Measurements from ENCODE around the gene SLC39A2. TPM values are rescaled to one million over a fixed set of nuclear protein-coding genes. Genes with fewer than 3 reads are reported as not detected.

The SLC39A2 gene
- total RNA-seq, 2 donors from 2014 or later = 0.53 TPM; not detected in 1

DNA sequence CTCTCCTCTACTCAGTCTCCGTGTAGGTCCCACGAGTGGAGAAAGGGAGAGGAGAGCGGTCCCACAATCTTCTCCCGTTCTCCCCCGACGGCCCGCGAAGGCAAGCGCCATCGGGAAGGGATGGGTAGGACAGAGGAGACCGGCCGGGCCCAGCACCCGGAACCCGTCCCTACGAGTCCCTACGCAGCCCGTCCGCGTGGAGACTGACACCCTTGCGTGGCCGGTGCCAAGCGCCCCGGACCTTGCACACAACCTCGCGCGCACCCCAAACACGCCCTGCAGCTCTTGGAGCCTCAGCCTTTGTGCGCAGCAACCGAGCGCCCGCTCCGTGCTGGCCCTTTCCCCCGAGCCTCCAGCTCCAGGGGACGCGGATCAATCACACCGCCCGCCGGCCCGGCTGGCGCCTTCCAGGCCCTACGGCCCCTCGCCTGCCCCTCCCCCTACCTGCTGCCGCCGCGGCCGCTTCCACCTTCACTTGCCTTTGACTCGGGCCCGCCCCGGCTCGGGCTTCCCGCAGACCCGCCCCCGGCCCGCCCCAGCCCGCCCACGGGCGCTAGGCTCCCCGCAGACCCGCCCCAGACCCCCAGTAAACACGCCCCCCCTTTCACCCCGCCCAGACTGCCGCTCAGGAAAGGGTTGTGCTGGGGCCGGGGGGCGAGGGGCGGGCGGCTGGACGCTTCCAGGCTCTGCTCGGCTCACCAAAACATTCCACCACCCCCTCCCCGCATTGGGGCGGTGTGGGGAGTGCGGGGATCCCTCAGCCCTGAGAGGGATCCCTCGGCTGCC is 25.7 kb downstream of the SLC39A2 start, which contains the start of gene NDRG2:
NDRG2 (minus strand) TSS at position 477 of the 786 bp plus-strand sequence. CDS start 1,746 bp downstream, outside the sequence.
- Mint-ChIP-seq H3K4me3 (peak within 1 kb of the TSS; percentile 70), H3K27ac (no peak within 1 kb of the TSS), H3K4me1 (ENCODE audit: low read depth in 2 of 2) (peaks cover 5 to 10% of the 10 kb centered on the region in 2 donors), H3K9me3 (no peaks in the 10 kb centered on the region), H3K27me3 (peaks cover 10 to 16% of the 10 kb centered on the region in 2 donors), H3K36me3 (no peaks in the 10 kb centered on the region)
- peak; percentile 85 to 87 for ATAC-seq
- DNase-seq (ENCODE audit: low spot score) = peak; percentile 73

DNA sequence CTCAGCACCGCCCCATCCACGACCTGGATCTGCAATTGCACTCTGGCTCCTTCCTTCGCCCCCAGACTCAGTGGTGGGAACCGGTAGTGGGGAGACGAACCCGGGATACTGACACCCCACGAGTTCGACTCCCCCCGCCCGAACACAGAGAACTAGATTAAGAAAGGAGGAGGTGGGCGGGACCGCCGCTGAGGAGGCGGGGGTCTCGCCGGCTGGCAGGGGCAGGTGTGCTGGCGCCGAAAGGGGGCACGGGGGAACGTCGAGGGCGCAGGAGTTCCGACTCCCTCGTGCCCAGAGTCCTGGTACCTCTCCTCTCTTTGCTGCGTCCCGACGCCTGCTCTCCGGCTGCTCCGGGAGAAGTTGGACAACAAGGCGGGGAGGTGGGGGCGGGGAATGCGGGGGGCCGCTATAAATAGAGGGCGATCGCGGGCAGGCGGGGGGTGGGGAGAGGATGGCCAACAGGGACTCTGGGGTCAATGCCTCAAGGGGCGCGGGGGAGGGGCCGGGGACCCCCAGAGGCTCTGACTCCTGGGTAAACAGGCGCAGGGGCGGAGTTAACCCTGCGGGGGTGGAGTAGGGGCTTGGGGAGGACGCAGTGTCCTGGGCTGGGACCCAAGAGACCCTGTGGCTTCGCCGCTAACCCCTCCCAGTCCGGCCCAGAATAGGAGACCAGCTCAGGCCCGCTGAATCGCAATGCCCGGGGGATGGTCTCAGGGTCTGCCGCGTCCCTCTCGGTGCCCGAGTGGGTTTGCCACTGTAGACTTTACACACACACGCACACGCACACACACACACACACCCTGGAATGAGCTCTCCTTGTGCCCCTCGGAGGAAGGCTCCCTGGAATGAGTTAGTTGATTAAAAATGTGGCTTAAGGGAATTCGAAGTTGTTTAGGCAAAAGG is 26.5 kb downstream of the SLC39A2 start:
- no peak for DNase-seq (ENCODE audit: low spot score)
- ATAC-seq = no peak
- H3K9me3 Mint-ChIP-seq = no peaks in the 10 kb centered on the region

DNA sequence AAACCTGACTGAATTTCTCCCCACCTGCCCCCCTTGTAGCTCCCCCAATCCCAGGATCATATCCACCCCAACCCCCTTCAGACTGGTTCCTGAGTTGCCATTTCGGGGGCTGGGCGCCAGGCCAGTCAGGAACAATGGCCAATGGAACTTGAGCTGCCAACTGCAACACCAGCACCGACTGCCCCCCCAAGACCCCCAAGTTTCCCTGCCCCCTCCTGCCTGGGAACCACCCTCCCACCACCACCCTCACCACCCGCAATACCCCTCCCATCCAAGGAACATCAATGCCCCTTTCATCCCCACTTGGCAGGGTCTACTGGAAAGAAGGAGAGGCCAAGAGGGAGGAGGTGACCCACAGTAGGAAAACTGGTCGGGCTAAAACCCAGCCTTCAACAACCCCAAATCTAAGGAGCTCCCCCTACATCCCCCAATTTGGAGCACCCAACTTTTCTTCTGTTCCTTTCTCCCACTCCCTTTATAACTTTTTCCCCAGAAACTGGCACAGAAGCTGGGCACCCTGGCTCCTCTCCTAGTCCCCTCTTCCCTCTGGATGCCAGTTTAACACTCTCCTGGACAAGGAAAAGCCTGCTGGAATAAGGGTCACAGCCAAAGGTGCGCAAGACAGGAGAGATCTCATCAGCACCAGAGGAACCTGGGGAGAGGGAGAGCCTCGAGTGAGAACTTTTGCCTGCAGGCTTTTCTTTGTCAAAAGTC is 27.3 kb downstream of the SLC39A2 start:
- Mint-ChIP-seq H3K9me3 (no peaks in the 10 kb centered on the region), H3K27ac (no peak overlapping the region), H3K4me1 (ENCODE audit: low read depth in 2 of 2) (peaks cover 5 to 10% of the 10 kb centered on the region in 2 donors), H3K27me3 (peaks cover 12 to 16% of the 10 kb centered on the region in 2 donors), H3K4me3 (no peak overlapping the region), H3K36me3 (no peaks in the 10 kb centered on the region)
- DNase-seq (ENCODE audit: low spot score) = no peak
- no peak for ATAC-seq

More for the DNA sequence above, 26.5 kb downstream of the SLC39A2 start:
- Mint-ChIP-seq H3K4me1 (ENCODE audit: low read depth in 2 of 2) (peaks cover 5 to 10% of the 10 kb centered on the region in 2 donors), H3K27me3 (peaks cover 12 to 16% of the 10 kb centered on the region in 2 donors), H3K36me3 (no peaks in the 10 kb centered on the region), H3K27ac (no peak overlapping the region), H3K4me3 (peak overlapping the region; percentile 50)

DNA sequence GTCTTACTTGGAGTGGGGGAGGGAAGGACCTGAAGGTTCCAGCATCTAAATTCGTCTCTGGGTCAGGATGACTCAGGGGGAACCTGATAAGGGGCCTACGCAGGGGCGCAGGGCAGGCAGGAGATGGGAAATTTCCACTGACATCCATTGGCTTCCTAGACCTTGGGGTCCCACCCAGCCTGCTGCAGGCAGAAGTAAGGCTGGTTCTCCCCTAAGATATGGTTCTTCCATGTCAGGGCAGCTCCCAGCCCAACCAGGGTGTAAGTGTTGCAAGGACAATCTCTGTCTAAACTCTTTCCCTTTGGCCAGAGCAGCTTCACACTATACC is 27.9 kb downstream of the SLC39A2 start:
- ATAC-seq (no peak), DNase-seq (ENCODE audit: low spot score) (no peak)
- no peaks in the 10 kb centered on the region for H3K36me3 Mint-ChIP-seq
- H3K4me3 Mint-ChIP-seq = no peak overlapping the region
- no peaks in the 10 kb centered on the region for H3K9me3 Mint-ChIP-seq
- peak overlapping the region in 1 of 2 donors; percentile 23 for H3K27ac Mint-ChIP-seq
- peaks cover 13 to 15% of the 10 kb centered on the region in 2 donors for H3K27me3 Mint-ChIP-seq
- peaks cover 5 to 10% of the 10 kb centered on the region in 2 donors for H3K4me1 Mint-ChIP-seq (ENCODE audit: low read depth in 2 of 2)

DNA sequence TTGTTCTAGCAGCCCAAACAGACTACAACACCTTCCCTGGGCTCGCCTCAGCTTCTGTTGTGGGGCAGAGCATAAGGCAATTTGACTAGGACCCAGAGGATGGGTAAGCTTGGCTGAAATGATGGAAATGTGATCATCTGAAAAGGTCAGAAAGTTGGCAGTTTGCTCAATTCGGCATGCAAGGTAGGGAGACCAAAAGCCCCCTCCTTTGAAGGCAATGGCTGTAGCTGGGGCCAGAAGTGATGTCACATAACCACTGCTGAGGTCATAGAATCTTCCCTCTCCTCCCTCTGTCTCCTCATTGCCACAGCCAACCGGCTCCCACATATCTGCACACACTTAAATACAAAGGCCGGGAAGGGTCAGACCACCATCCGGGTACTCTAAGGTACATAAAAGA is 30.8 kb downstream of the SLC39A2 start, which contains the start of gene TPPP2:
TPPP2 (plus strand) TSS at position 301 of the 400 bp plus-strand sequence. CDS start 365 bp downstream, outside the sequence.
- ATAC-seq = no peak
- Mint-ChIP-seq H3K9me3 (no peaks in the 10 kb centered on the region), H3K27ac (no peak within 1 kb of the TSS), H3K27me3 (peaks cover 12 to 14% of the 10 kb centered on the region in 2 donors), H3K4me1 (ENCODE audit: low read depth in 2 of 2) (no peaks in the 10 kb centered on the region), H3K36me3 (no peaks in the 10 kb centered on the region), H3K4me3 (no peak within 1 kb of the TSS)
- no peak for DNase-seq (ENCODE audit: low spot score)

DNA sequence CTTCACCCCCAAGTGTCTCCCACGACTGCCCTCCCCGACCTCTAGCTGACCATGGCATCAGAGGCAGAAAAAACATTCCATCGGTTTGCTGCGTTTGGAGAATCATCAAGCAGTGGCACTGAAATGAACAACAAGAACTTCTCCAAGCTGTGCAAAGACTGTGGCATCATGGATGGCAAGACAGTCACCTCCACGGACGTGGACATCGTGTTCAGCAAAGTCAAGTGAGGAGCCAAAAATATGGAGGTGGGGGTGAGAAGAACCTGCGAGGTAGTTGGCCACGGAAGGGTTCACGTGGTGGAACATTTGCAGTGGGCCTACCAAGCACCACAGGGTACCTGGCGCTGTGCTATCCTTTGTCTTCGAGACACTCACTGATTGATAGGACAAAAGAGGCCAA is 31.4 kb downstream of the SLC39A2 start:
- Mint-ChIP-seq H3K27ac (no peak overlapping the region), H3K36me3 (no peaks in the 10 kb centered on the region), H3K4me1 (ENCODE audit: low read depth in 2 of 2) (no peaks in the 10 kb centered on the region), H3K27me3 (peaks cover 12 to 17% of the 10 kb centered on the region in 2 donors), H3K9me3 (no peaks in the 10 kb centered on the region), H3K4me3 (no peak overlapping the region)
- DNase-seq (ENCODE audit: low spot score) = no peak
- no peak for ATAC-seq

DNA sequence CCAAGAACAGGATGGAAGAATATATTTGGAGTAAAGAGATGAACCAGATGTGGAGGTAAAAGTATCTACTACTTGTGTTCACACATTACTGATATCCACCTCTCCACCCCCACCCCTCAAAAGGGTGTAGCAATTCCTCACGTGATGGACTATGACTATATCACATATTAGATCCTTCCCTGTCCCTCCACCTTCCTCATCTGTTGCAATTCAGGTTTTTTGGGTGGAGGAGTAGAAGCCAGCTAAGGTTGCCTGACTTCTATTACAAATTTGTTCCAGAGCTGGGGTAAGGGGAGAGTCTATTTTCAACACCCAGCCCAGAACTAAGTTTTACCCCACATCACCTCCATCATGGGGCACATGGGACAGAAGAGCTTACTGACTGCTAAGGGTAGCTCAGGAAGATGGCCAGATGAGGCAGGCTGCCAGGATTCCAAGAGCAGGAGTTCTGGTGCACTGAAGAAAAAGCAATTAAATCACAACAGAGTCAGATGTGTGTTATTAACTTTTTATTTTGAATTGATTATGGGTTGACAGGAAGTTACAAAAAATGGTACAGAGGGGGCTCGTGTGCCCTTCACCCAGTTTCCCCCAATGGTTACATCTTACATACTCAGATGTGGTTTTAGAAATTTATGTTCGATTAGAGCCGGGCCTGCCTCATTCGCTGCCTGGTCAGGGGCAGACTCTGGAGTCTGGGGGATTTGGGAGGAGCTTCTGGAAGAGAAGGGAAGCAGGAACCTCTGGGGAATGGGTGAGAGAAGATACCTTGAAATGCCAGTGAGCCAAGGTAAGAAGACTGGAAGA is 33.4 kb downstream of the SLC39A2 start:
- peaks cover 18 to 21% of the 10 kb centered on the region in 2 donors for H3K27me3 Mint-ChIP-seq
- DNase-seq (ENCODE audit: low spot score) (no peak), ATAC-seq (no peak)
- no peak overlapping the region for H3K27ac Mint-ChIP-seq
- H3K4me3 Mint-ChIP-seq = no peak overlapping the region
- H3K36me3 Mint-ChIP-seq = no peaks in the 10 kb centered on the region
- H3K4me1 Mint-ChIP-seq (ENCODE audit: low read depth in 2 of 2) = no peaks in the 10 kb centered on the region
- no peaks in the 10 kb centered on the region for H3K9me3 Mint-ChIP-seq

DNA sequence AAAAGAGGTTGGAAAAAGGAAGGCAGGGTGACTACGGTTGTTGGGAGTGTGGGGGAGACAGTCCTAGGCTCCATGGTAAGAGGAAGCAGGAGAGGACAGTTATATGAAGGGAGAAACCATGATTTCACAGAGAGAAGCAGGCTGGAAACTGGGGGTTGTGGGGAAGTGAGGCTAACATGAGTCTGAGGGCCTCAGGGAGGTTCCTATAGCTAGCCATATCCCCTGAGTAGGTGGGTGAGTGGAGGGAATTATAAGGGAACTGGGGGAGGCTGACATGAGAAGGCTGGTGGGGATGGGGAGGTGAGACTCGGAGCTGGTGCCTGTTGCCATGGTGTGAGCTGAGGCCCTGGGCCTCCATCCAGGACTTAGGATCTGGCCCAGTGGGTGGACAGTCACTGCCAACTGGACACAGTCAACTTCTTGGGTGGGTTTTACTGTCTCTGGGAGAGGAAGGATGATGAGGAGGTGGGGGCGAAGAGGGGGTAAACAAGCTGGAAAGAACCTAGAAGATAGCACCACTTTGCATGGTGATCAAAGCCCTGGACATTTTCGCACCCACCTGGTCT is 34.1 kb downstream of the SLC39A2 start:
- Mint-ChIP-seq H3K36me3 (no peaks in the 10 kb centered on the region), H3K9me3 (no peaks in the 10 kb centered on the region), H3K4me3 (no peak overlapping the region), H3K4me1 (ENCODE audit: low read depth in 2 of 2) (no peaks in the 10 kb centered on the region), H3K27me3 (peaks cover 18 to 26% of the 10 kb centered on the region in 2 donors), H3K27ac (no peak overlapping the region)
- no peak for DNase-seq (ENCODE audit: low spot score)
- no peak for ATAC-seq

DNA sequence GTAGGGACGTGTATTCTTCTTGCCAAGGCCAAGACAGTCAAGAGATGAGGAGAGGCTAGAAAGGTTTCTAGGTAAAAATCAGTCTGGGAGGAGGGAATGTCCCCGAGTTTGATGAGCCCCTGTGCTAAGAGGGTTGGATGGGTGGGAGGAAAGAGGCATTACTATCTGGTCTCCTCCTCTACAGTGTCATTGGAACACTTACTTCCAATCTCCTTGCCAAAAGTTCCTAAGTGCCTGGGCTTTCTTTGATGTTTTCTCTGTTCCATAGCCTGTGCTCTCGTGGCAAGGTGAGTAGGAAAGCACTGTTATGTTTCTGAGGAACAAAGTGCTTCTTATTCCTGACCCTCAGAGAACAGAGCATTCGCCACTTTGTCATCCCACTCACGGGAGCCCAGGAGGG is 35.6 kb downstream of the SLC39A2 start, which contains the start of gene RNASE13:
RNASE13 (minus strand) TSS at position 101 of the 400 bp plus-strand sequence. CDS start 519 bp downstream, outside the sequence.
- Mint-ChIP-seq H3K27me3 (peaks cover 18 to 29% of the 10 kb centered on the region in 2 donors), H3K36me3 (no peaks in the 10 kb centered on the region), H3K27ac (no peak within 1 kb of the TSS), H3K4me3 (no peak within 1 kb of the TSS), H3K4me1 (ENCODE audit: low read depth in 2 of 2) (no peaks in the 10 kb centered on the region), H3K9me3 (no peaks in the 10 kb centered on the region)
- no peak for DNase-seq (ENCODE audit: low spot score)
- ATAC-seq = no peak

DNA sequence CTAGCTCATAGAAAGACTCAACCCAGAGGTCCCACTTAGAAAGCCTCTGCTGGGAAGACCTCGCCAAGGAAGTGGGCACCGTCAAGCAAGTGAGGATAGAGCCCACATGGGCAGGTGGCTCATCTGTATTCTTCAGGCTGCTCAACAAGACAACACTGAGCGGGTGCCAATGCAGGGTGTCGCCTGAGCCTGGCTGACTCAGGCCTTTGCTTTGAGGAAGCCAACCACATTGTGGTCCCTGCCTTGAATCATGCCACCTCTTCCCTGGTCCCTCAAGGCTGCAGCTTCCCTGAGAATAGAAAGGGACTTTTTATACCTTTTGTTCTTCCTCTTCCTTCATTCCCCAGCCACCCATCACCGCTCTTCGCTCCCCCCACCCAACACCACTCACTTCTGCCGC is 37.7 kb downstream of the SLC39A2 start:
- no peaks in the 10 kb centered on the region for H3K36me3 Mint-ChIP-seq
- no peak overlapping the region for H3K4me3 Mint-ChIP-seq
- H3K9me3 Mint-ChIP-seq = no peaks in the 10 kb centered on the region
- ATAC-seq = no peak
- no peaks in the 10 kb centered on the region for H3K4me1 Mint-ChIP-seq (ENCODE audit: low read depth in 2 of 2)
- H3K27ac Mint-ChIP-seq = no peak overlapping the region
- H3K27me3 Mint-ChIP-seq = peaks cover 18 to 23% of the 10 kb centered on the region in 2 donors
- no peak for DNase-seq (ENCODE audit: low spot score)

DNA sequence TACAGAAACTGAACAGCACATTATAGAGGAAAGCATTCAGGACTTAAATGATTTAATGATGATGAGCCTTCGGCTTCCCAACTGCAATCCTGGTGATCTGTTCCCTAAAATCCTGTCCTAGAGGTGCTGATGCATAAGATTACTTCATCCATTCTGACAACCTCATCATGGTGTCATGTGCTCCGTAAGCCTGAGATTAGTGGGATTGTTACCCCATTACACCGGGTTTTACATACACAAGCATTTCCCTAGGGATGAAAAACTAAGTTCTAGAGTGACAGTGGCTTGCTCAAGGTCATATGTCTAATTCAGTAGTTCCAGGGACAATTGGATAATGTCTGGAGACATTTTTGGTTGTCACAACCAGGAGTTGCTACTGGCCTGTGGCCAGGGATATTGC is 38.1 kb downstream of the SLC39A2 start:
- Mint-ChIP-seq H3K4me3 (no peak overlapping the region), H3K27ac (no peak overlapping the region), H3K36me3 (no peaks in the 10 kb centered on the region), H3K27me3 (peaks cover 21 to 25% of the 10 kb centered on the region in 2 donors), H3K9me3 (no peaks in the 10 kb centered on the region), H3K4me1 (ENCODE audit: low read depth in 2 of 2) (no peaks in the 10 kb centered on the region)
- ATAC-seq = no peak
- DNase-seq (ENCODE audit: low spot score) = no peak

Data from natural killer cell treated with Interleukin-12 subunit alpha and Interleukin-12 subunit beta and Interleukin-15 and Interleukin-18, amount 100 ng/mL, for 72 hours (primary cell).